ENCODE results near the gene PLA2G2D. TPM values are rescaled to one million over a fixed set of nuclear protein-coding genes. Genes with fewer than 3 reads are reported as not detected.
A peak's percentile ranks its signal among the peaks of the same experiment; 100 is the strongest.
"Not testable (repeated sequence)": the region's sequence is repeated elsewhere in the genome, so short reads cannot be mapped to it uniquely, and the experiment has no call there.

PLA2G2D gene
- total RNA-seq, 1 experiment from 2014 or later = not detected

DNA sequence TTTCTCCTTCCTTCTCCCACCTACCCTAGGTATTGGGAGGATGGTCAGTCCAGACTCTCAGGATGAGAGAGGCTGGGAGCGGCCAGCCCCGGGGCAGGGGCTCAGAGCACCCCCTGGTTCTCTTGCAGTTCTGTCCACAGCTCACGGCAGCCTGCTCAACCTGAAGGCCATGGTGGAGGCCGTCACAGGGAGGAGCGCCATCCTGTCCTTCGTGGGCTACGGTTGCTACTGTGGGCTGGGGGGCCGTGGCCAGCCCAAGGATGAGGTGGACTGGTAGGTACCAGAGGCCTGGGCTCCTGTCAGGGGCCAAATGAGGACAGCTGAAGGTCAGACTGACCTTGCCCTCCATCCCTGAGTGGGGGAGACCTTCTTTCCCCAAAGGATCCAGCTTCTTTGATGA is 24.0 kb upstream of the PLA2G2D start:
- no peak for DNase-seq (ENCODE audit: low read depth)

DNA sequence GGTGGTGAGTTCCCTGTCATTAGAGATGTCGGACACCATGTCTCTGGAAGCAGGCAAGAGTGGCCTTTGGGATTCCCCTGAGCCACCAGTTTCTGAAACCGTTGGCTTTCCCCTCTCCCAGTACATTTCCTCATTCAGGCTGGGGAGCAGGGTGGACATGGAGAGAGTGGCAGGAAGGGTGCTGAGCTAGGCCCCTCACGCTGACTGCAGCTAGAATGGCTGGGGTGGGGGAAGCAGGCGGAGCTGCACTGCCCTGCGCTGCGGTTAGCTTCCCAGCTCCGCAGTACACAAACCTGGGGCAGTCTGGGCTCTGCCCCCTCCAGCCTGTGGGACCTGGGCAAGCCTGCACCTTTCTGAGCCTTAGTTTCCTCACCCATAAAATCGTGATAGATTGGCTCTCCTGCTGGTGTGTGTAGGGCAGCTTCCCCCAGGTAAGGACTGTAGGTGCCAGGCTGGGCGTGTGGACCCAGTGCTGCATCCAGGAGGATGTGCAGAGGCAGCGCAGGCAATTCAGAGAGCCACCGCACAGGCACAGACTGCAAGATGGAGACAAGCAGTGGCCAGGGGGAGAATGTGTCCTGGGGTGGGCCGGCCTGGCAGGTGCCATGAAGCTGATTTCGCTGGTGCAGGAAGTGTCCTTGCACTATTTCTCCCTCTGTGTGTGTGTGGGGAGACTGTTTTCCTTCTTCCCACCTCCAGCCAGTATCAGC is 22.8 kb upstream of the PLA2G2D start:
- no peak for DNase-seq (ENCODE audit: low read depth)

- no peak for DNase-seq (ENCODE audit: low read depth)
Observed at GRCh38 chr1:20141466-20141865, 22.1 kb upstream of the PLA2G2D start.

DNA sequence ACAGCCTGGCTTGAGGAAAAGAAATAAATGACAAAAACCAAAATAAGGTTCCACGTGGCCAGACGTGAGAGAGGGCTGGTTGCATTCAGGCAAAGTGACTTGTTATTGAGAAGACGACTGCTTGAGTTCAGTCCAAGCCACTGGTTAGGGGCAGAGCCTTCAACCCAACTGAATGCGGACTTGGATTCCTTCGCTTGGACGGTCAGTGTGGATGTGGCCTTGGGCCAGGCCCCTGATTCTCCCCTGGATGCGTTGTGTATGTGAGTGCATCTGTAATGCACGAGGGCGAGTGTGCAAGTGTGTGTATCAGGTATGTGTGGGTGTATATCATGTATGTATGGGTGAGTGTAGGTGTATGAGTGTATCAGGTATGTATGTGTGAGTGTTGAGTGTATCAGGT is 21.7 kb upstream of the PLA2G2D start:
- no peak for DNase-seq (ENCODE audit: low read depth)

GRCh38 chr1:20139776-20140612 is 20.7 kb upstream of the PLA2G2D start:
- no peak for DNase-seq (ENCODE audit: low read depth)

GRCh38 chr1:20138961-20139550 is 19.7 kb upstream of the PLA2G2D start, which contains the start of gene PLA2G2F:
Gene PLA2G2F (plus strand): TSS chr1:20139323. CDS start chr1:20139428, 105 bp downstream.
- DNase-seq (ENCODE audit: low read depth) = no peak

DNA sequence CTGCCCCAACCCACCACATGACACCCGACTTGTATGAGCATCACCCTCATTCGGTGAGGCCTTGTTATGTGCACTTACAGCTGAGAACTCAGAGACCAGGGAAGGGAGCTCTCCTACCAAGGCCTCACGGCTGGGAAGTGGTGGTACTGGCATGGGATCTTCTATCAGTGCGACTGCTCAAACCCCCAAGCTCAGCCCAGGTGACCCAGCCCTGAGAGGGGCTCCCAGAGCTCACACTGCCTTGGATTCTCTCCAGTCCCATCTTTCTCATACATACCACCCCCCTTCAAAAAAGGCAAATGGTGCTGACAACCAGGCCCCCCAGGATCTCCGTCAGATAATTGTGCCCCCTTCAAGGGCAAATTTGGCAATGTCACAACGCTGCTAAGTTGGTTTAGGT is 19.0 kb upstream of the PLA2G2D start:
- no peak for DNase-seq (ENCODE audit: low read depth)

- no peak for DNase-seq (ENCODE audit: low read depth)
Observed at GRCh38 chr1:20137604-20138003, 18.3 kb upstream of the PLA2G2D start.

GRCh38 chr1:20137055-20137454 is 17.7 kb upstream of the PLA2G2D start:
- no peak for DNase-seq (ENCODE audit: low read depth)

DNA sequence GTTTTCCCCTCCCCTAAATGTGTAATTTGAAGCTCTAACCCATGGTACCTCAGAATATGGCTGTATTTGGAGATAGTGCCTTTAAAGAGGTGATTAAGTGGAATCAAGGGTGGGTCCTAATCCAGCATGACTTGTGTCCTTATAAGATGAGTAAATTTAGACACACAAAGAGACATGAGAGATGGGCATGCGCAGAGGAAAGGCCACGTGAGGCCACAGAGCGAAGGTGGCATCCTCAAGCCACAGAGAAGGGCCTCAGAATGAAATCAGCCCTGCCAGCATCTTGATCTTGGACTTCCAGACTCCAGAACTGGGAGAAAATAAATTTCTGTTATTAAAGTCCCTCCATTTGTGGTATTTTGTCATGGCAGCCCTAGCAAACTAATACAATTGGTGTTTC is 16.9 kb upstream of the PLA2G2D start:
- no peak for DNase-seq (ENCODE audit: low read depth)

GRCh38 chr1:20134995-20135394 is 15.7 kb upstream of the PLA2G2D start:
- no peak for DNase-seq (ENCODE audit: low read depth)

GRCh38 chr1:20130518-20130917 is 11.2 kb upstream of the PLA2G2D start:
- not testable (repeated sequence) for DNase-seq (ENCODE audit: low read depth)

DNA sequence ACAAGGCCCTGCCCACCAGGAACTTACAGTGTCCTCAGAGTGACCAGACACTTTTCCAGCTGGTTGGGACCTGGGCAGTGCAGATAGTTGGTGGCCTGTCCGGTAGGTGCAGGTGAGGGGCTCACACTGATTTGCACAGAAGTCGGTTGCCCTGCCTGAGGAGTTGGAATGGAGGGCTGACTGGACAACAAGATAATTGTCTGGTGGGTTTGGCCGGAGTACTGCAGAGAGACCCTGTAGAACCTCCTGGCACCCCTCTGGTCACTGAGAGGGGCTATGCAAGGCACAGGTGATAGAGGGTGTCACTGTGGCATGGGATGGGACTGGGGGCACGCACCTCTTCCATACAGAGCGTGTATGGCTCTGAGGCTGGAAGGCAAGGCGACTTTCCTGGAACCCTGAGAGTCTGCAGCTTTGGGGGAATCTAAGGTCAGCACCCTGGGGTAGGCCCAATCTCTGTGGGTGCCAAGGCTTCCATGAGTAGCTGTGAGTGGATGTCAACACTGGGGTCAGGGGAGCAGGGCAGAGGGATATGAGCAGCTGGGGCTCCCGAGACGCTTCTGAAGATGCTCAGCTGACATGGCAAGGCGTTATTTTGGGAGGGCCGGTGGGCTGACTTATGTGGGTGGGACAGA is 7.6 kb upstream of the PLA2G2D start:
- DNase-seq (ENCODE audit: low read depth) = no peak

DNA sequence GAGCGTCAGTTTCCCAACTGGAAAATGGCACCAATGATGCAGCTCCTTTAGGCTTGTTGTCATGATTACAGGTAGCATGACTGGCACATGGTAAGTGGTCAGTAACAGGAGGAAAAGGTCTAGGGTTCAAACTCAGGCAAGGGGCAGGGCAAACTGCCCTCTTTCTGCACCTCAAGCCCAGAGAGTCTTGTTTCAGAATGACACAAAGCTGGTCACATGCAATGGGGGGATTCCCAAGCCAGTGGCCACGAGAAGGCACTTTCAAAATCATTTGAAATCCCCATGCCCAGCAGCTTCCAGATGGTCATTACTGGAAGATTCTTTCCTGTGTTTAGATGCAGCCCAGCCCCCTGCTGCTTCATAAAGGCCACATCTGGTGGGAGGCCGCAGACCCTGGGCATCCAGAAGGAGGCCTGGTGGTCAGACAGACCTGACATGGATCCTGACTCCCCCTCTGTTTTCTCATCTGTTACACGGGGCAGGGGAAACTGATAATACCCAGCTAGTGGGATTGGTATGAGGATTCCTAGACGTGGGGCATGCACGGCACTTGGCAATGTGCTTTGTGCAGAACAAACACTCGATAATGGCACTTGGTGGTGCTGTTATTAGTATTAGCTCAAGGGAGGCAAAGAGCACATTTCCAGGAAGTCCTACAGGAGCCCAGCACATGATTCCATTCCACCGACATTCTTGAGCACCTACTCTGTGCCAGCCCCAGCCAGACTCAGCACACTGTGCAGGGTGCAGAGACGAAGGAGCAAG is 6.9 kb upstream of the PLA2G2D start:
- DNase-seq (ENCODE audit: low read depth) = no peak

DNA sequence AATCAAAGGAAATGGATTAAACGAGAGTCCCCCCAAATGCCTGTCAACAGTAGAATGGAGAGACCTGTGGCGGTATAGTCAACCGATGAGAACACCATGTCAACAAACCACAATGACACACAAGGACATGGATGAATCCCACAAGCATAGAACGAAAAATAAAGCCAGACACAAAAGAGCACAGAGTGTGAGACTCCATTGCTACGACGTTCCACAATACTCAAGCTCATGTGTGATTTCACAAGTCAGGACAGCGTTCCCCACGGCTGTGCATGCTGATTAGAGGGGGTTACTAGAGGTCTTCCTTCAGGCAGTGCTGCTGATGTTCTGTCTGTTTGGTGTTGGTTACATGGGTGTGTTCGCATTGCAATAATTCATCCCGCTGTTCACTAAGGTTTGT is 5.8 kb upstream of the PLA2G2D start:
- DNase-seq (ENCODE audit: low read depth) = peak; percentile 28

DNA sequence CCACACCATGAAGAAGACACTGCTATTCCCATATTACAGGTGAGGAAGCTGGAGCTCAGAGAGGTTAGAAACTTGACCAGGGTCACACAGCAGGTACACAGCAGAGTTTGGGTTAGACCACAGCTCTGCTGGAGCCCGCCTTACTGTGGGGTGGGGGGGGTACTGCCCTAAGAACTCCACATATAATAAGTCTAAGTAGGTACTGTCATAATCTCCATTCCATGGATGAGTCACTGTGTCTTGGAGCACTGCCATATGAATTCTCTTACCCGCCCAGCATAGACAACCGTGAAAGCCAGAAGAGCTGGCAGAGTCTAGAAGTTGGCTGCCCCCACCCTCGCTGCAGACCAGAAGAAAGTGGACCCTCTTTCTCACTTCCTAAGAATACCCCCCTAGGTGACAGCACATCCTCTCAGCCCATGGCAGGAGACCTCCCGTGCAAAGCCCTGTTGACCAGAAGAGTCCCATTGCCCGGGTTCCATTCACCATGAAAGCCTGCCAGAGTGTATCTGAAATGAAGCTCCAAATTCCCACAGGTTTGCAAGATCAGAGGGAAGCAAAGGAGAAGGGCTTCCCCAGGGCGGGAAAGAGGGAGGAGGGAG is 5.2 kb upstream of the PLA2G2D start:
- peak; percentile 92 for DNase-seq (ENCODE audit: low read depth)

DNA sequence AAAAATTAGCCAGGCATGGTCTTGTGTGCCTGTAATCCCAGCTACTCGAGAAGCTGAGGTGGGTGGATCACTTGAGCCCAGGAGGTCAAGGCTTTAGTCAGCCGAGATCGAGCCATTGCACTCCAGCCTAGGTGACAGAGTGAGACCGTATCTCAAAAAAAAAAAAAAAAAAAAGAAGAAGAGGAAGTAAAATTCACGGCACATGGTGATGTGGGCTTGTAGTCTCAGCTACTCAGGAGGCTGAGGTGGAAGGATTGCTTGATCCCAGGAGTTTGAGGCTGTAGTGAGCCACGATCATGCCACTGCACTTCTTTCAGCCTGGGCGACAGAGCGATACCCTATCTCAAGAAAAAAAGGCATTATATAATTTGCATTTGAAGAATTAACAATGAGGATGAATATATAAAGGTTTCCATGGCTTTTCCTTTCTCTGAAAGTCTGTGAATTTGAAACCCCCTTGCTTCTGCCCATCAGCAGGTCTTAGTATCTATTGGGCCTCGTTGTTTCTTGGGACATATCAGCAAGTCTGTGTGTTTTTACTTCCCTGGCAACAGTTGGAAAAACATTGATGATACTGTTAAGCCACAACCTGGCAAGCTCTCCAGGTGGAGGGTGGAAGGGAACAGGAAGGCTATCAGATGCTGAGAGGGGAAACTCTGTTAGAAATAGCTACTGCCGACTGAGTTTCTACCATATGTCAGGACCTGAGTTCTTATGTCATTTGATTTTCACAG is 4.6 kb upstream of the PLA2G2D start:
- DNase-seq (ENCODE audit: low read depth) = no peak

DNA sequence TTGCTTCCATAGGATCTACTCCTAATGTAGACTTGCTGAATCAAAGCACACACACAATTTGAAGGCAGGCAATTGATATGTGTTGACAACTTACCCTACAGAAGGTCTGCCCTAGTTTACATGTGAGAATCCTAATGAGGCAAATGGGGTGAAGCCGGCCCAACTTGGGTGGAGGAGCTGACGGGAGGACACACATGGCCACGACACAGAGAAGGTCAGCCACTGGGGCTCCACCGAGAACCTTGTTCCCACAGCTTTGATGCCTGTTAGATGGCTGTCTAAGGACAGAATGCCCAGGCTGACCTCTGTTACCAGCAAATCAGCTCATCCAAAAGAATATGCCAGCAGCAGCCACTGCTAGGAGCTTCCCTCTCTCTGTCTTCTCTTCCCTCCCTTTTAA is 1.5 kb upstream of the PLA2G2D start:
- DNase-seq (ENCODE audit: low read depth) = no peak

- DNase-seq (ENCODE audit: low read depth) = no peak
Observed at GRCh38 chr1:20117236-20117635, 2.1 kb downstream of the PLA2G2D start.

GRCh38 chr1:20115916-20116315 is 3.4 kb downstream of the PLA2G2D start:
- no peak for DNase-seq (ENCODE audit: low read depth)
